DND-41 (cell line): ENCODE data around the gene TLR4.

Experiments used
- CTCF ChIP-seq: IDR thresholded peaks from 2 replicates; pipeline ENCODE4 v1.5.1; 2012; ENCODE audit warnings: borderline replicate concordance, low read length, moderate library complexity, mild to moderate bottlenecking; ENCODE audit not compliant: poor library complexity, severe bottlenecking; ENCODE audit errors: extremely low read depth
- EZH2 ChIP-seq: IDR thresholded peaks from 3 replicates; pipeline ENCODE4 v1.6.1; 2012; ENCODE audit warnings: borderline replicate concordance, low read depth, mild to moderate bottlenecking, moderate library complexity, low read length, inconsistent platforms; ENCODE audit not compliant: severe bottlenecking

- TF ChIP-seq CTCF (no peak), EZH2 (no peak)
These were observed 59.1 kb downstream of the TLR4 start for GRCh38 chr9:117763314-117763713.
